Mucosa of descending colon (tissue), 3 donors: ENCODE data around the gene ST8SIA6. TPM values are rescaled to one million over a fixed set of nuclear protein-coding genes. Genes with fewer than 3 reads are reported as not detected.

Experiments used
- ATAC-seq: fragments of 200-7000 bp; cut with Tn5 transposase; one replicate; pipeline ENCODE4 v1.9.1; 2020; ENCODE audit warnings: mild to moderate bottlenecking, moderate library complexity
- DNase-seq, 3 donors: peaks; one replicate each; pipeline ENCODE4 v3.0.0-alpha.2; 2020
- H3K36me3 ChIP-seq: fragments of 200-600 bp; one replicate; pipeline ENCODE4 v1.8.0; 2021; ENCODE audit warnings: low read depth, mild to moderate bottlenecking
- H3K4me1 ChIP-seq: fragments of 200-600 bp; one replicate; pipeline ENCODE4 v1.8.0; 2021; ENCODE audit warnings: low read depth, mild to moderate bottlenecking
- H3K4me3 ChIP-seq: fragments of 200-600 bp; one replicate; pipeline ENCODE4 v1.8.0; 2021; ENCODE audit warnings: mild to moderate bottlenecking
- H3K9me3 ChIP-seq: fragments of 200-600 bp; one replicate; pipeline ENCODE4 v1.8.0; 2021; ENCODE audit warnings: mild to moderate bottlenecking
- intact Hi-C, 2 donors: fragments of 100-400 bp; cut with DNase I in 1 of 2; cut with micrococcal nuclease in 1 of 2; formaldehyde crosslinking; loops; one replicate each; pipeline versions ENCODE4 v1.11.0 to v1.11.1; 2022; cut with DNase I, micrococcal nuclease
- total RNA-seq, 3 donors: library from RNA; stranded (reverse); fragmentation: NEBNext Ultra II Directional in 2 of 3; extraction: Animal tissue kit (Norgen Biotek cat#: 25700) in 2 of 3; gene quantifications; one replicate each; pipeline versions ENCODE4 v1.2.1 to v1.2.4, GENCODE V29; 2021 to 2023
- TF ChIP-seq, protein P1 (sequence below): fragments of 200-600 bp; IDR thresholded peaks from one replicate; pipeline ENCODE4 v1.8.0; 2022; ENCODE audit warnings: antibody characterized with exemption, mild to moderate bottlenecking
- donor health status: DM: no; HTN: no; CAD: no; lungs with moderate emphysema.
- donor health status: DM: no; HTN: no; CAD: no.
- donor health status: DM: no; HTN: yes; CAD: no.

ST8SIA6 gene
- total RNA-seq, 3 donors from 2014 or later: 1.6 to 4.2 (median 2.2) TPM

DNA sequence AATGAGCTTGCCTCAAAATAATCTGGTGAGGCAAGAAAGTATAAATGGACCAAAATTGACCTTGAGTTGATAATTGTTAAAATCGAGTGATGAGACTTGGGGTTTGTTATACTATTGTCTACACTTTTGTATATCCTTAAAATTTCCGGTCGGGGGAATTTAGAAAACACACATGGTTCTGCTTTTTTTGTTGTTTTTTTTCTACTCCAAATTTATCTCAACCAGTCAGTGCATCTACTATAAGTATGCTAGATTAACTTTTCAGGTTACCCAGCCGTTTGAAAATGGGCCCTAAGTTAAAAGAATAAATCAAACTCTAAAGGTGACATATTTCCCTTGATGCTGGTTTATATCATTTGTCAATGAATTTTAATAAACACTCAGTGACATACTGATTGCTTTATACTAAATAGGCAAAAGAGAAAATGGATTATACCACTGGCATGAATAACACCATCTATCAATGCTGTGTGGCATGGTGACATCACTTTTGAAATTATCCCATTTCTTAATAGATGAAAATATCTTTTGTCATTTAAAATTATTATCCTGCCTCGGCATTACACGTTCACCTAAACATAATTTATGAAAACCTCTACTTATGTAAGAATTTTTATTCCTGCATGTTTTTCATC lies 40.3 kb upstream of the ST8SIA6 start:
- no peaks in the 10 kb centered on the region for H3K36me3 ChIP-seq
- no peaks in the 10 kb centered on the region for H3K9me3 ChIP-seq
- DNase-seq (no peak), ATAC-seq (no peak)
- no peak overlapping the region for H3K4me3 ChIP-seq
- intact Hi-C loops: no loop called here
- TF ChIP-seq, protein P1, sequence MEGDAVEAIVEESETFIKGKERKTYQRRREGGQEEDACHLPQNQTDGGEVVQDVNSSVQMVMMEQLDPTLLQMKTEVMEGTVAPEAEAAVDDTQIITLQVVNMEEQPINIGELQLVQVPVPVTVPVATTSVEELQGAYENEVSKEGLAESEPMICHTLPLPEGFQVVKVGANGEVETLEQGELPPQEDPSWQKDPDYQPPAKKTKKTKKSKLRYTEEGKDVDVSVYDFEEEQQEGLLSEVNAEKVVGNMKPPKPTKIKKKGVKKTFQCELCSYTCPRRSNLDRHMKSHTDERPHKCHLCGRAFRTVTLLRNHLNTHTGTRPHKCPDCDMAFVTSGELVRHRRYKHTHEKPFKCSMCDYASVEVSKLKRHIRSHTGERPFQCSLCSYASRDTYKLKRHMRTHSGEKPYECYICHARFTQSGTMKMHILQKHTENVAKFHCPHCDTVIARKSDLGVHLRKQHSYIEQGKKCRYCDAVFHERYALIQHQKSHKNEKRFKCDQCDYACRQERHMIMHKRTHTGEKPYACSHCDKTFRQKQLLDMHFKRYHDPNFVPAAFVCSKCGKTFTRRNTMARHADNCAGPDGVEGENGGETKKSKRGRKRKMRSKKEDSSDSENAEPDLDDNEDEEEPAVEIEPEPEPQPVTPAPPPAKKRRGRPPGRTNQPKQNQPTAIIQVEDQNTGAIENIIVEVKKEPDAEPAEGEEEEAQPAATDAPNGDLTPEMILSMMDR: no peak
- H3K4me1 ChIP-seq: no peaks in the 10 kb centered on the region

DNA sequence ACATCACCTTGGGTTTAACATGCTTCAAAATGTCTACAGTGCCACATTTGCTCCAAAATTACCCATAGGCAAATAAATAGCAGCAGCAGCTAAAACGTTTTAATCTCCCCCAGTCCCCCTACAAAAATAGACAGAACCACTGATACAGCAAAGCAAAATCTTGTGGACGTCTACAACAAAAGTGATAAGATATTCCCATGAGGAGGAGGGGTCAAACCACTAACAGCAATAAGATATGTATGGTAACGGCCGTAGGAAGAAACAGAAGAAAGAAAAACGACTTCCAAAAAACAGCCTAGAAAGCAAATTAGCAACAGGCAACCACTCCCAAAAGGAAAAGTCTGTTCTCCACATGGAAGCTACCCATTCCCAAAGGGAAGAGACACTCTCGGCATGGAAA lies 34.5 kb upstream of the ST8SIA6 start:
- TF ChIP-seq, protein P1: no peak
- Histone ChIP-seq H3K4me3 (no peak overlapping the region), H3K4me1 (no peaks in the 10 kb centered on the region), H3K36me3 (no peaks in the 10 kb centered on the region), H3K9me3 (no peaks in the 10 kb centered on the region)
- DNase-seq (no peak), ATAC-seq (no peak)
- intact Hi-C loops: no loop called here

DNA sequence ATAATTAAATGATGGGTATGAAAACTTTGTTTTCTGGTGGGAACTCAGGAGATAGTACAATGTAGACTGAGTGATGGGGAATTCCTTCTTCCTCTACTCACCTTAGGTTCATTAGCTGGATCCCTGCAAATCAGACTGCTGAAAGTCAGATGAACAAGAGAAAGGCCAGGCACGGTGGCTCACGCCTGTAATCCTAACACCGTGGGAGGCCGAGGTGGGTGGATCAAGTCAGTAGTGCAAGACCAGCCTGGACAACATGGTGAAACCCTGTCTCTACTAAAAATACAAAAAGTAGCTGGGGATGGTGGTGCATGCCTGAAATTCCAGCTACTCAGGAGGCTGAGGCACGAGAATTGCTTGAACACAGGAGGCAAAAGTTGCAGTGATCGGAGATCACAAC lies 28.7 kb upstream of the ST8SIA6 start:
- intact Hi-C loops: no loop called here

DNA sequence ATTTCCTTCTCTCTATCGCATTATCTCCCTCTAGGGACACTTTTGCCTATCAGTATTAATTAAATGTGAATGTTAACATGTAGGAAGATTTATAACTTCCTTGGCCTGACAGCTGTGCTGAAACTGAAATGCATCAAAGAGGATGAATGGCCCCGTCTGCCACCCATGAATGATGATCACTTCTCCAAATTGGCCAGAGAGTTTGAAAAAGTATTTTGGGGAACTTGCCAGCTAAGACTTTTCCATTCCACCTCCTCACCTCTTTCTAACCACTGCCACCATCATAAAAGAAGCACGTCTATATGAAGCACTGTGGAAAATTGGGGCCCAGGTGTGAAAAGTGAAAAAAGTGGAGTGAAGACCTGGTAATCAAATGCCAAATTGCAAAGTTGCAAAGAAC lies 25.4 kb upstream of the ST8SIA6 start:
- Histone ChIP-seq H3K36me3 (no peaks in the 10 kb centered on the region), H3K9me3 (no peaks in the 10 kb centered on the region), H3K4me3 (no peak overlapping the region), H3K4me1 (no peaks in the 10 kb centered on the region)
- DNase-seq: no peak
- intact Hi-C loops: no loop called here
- TF ChIP-seq, protein P1: no peak
- ATAC-seq: no peak

More for the DNA sequence above, 28.7 kb upstream of the ST8SIA6 start:
- ATAC-seq: no peak
- Histone ChIP-seq H3K9me3 (no peaks in the 10 kb centered on the region), H3K4me3 (no peak overlapping the region), H3K4me1 (no peaks in the 10 kb centered on the region), H3K36me3 (no peaks in the 10 kb centered on the region)
- TF ChIP-seq, protein P1: no peak
- DNase-seq: no peak

- Histone ChIP-seq H3K4me3 (no peak overlapping the region), H3K36me3 (no peaks in the 10 kb centered on the region), H3K9me3 (no peaks in the 10 kb centered on the region), H3K4me1 (no peaks in the 10 kb centered on the region)
- intact Hi-C loops: no loop called here
- no peak for DNase-seq
- ATAC-seq: no peak
- TF ChIP-seq, protein P1: no peak
Observed at GRCh38 chr10:17479015-17479615, 24.7 kb upstream of the ST8SIA6 start.
